B cell (primary cell): Measurements from ENCODE around the gene MBP. TPM values are rescaled to one million over a fixed set of nuclear protein-coding genes. Genes with fewer than 3 reads are reported as not detected.
A peak's percentile ranks its signal among the peaks of the same experiment; 100 is the strongest.

Experiments used
- ATAC-seq: fragments of 200-7000 bp; cut with Tn5 transposase; one replicate; pipeline ENCODE4 v1.10.0; 2021; ENCODE audit warnings: low read depth, mild to moderate bottlenecking, moderate number of reproducible peaks, moderate library complexity
- CTCF ChIA-PET: fragments of 350-600 bp; sonication (Branson Sonifier 250); formaldehyde crosslinking; loops from one replicate; lab custom pipeline; 2021; ENCODE audit warnings: antibody characterized with exemption, inconsistent platforms; lab: Charles Lee
- POLR2A ChIA-PET: fragments of 350-600 bp; sonication (Branson Sonifier 250); formaldehyde crosslinking; loops from one replicate; lab custom pipeline; 2021; ENCODE audit warnings: antibody characterized with exemption; lab: Charles Lee
- DNase-seq: peaks from one replicate; pipeline ENCODE4 v3.0.0; 2013
- H2AFZ ChIP-seq: 2 replicates; pipeline ENCODE4 v1.6.1; 2012; ENCODE audit warnings: mild to moderate bottlenecking, low read depth, low read length; ENCODE audit not compliant: insufficient read depth, poor library complexity, severe bottlenecking
- H3K27ac ChIP-seq, 2 donors: 1 replicate in 1 of 2; 2 replicates in 1 of 2; pipeline ENCODE4 v1.5.1; 2012 to 2013; ENCODE audit warnings: low read length in 2 of 2, mild to moderate bottlenecking in 2 of 2, moderate library complexity in 1 of 2
- H3K27me3 ChIP-seq, 4 experiments: fragments of 200-600 bp in 1 of 4; sonication (generic) in 1 of 4; replicated peaks in 1 of 4; 1 replicate in 2 of 4; 2 replicates in 2 of 4; pipeline versions ENCODE4 v1.6.1 to v1.7.0; 2013 to 2016; ENCODE audit warnings: low read length in 3 of 4, mild to moderate bottlenecking in 2 of 4, mixed read lengths in 1 of 4, moderate library complexity in 1 of 4; ENCODE audit not compliant: insufficient read depth in 4 of 4, control insufficient read depth in 3 of 4; ENCODE audit errors: control extremely low read depth in 1 of 4
- H3K36me3 ChIP-seq, 2 experiments: replicated peaks in 1 of 2; 1 replicate in 1 of 2; 2 replicates in 1 of 2; pipeline versions ENCODE4 v1.6.1 to v1.7.1; 2013; ENCODE audit warnings: low read length in 1 of 2; ENCODE audit not compliant: insufficient read depth in 2 of 2, control insufficient read depth in 1 of 2; ENCODE audit errors: control extremely low read depth in 1 of 2, extremely low read depth in 1 of 2
- H3K4me1 ChIP-seq, 2 donors: fragments of 200-600 bp in 1 of 2; sonication (generic) in 1 of 2; 1 replicate in 1 of 2; 2 replicates in 1 of 2; pipeline versions ENCODE4 v1.5.1 to v1.6.1; 2013 to 2017; ENCODE audit warnings: low read length in 2 of 2; ENCODE audit not compliant: control insufficient read depth in 2 of 2, insufficient read depth in 2 of 2
- H3K4me2 ChIP-seq: replicated peaks from 2 replicates; pipeline ENCODE3; 2012; ENCODE audit warnings: mild to moderate bottlenecking, low read depth, low read length; ENCODE audit not compliant: poor library complexity, severe bottlenecking
- H3K4me3 ChIP-seq, 5 experiments: fragments of 200-600 bp in 1 of 5; sonication (generic) in 1 of 5; 1 replicate in 3 of 5; 2 replicates in 2 of 5; pipeline versions ENCODE4 v1.5.1 to v1.7.0; 2011 to 2016; ENCODE audit warnings: low read length in 4 of 5, mild to moderate bottlenecking in 4 of 5, low read depth in 2 of 5, control low read depth in 1 of 5, moderate library complexity in 1 of 5; ENCODE audit not compliant: insufficient read depth in 1 of 5; ENCODE audit errors: control extremely low read depth in 1 of 5, extremely low read depth in 1 of 5
- H3K79me2 ChIP-seq: fragments of 200-600 bp; sonication (generic); one replicate; pipeline ENCODE4 v1.6.0; 2016; ENCODE audit warnings: low read length; ENCODE audit not compliant: control insufficient read depth, insufficient read depth
- H3K9ac ChIP-seq: fragments of 200-600 bp; sonication (generic); 2 replicates; pipeline ENCODE4 v1.6.1; 2017; ENCODE audit warnings: mild to moderate bottlenecking, low read length, moderate library complexity
- H3K9me3 ChIP-seq, 3 donors: one replicate each; pipeline versions ENCODE4 v1.6.1 to v1.7.1; 2013; ENCODE audit warnings: low read length in 2 of 3; ENCODE audit not compliant: control insufficient read depth in 2 of 3, insufficient read depth in 1 of 3; ENCODE audit errors: control extremely low read depth in 1 of 3
- H4K20me1 ChIP-seq: 2 replicates; pipeline ENCODE4 v1.6.0; 2012; ENCODE audit warnings: mild to moderate bottlenecking, low read length; ENCODE audit not compliant: insufficient read depth, control insufficient read depth, poor library complexity, severe bottlenecking
- H3K27ac Mint-ChIP-seq: one replicate; pipeline ENCODE4 v1.8.0; 2021; ENCODE audit warnings: mixed read lengths
- H3K27me3 Mint-ChIP-seq: one replicate; pipeline ENCODE4 v1.8.0; 2021; ENCODE audit warnings: mixed read lengths
- H3K4me1 Mint-ChIP-seq: one replicate; pipeline ENCODE4 v1.8.0; 2021; ENCODE audit warnings: mixed read lengths
- H3K4me3 Mint-ChIP-seq: one replicate; pipeline ENCODE4 v1.8.0; 2021; ENCODE audit warnings: mixed read lengths
- H3K9me3 Mint-ChIP-seq: one replicate; pipeline ENCODE4 v1.8.0; 2022; ENCODE audit warnings: mixed read lengths; ENCODE audit not compliant: insufficient read depth
- EZH2 ChIP-seq: IDR thresholded peaks from 2 replicates; pipeline ENCODE4 v1.6.1; 2012; ENCODE audit warnings: borderline replicate concordance, low read depth, mild to moderate bottlenecking, moderate library complexity, low read length; ENCODE audit not compliant: insufficient read depth, poor library complexity, severe bottlenecking
- WGBS: methylation state at CpG from one replicate; pipeline ENCODE4 v1.1.5; 2013; ENCODE audit warnings: missing lambda C conversion rate; ENCODE audit not compliant: insufficient coverage; 5-methylcytosine and 5-hydroxymethylcytosine counted together
- intact Hi-C: fragments of 100-400 bp; cut with micrococcal nuclease; formaldehyde crosslinking; loops from one replicate; pipeline ENCODE4 v1.10.0; 2022
- polyA plus RNA-seq: library from polyadenylated mRNA; depleted of rRNA; stranded (reverse); fragments of >200 nt; gene quantifications from 2 replicates; pipeline ENCODE4 v1.2.3, GENCODE V29; 2012
- total RNA-seq, 2 donors: library from RNA; stranded (reverse); fragments of 120-200 nt in 1 of 2; gene quantifications; 1 replicate in 1 of 2; 2 replicates in 1 of 2; pipeline versions ENCODE4 v1.2.3 to v1.2.4, GENCODE V29; 2013 to 2022
- TF ChIP-seq, protein P1 (sequence below): fragments of 200-600 bp; IDR thresholded peaks from one replicate; pipeline ENCODE4 v1.8.0; 2022; ENCODE audit warnings: antibody characterized with exemption, mild to moderate bottlenecking

MBP gene
- total and polyA plus RNA-seq, 2 donors (not counting 1 experiment from before 2014, with no cell fraction given), result 30.1 to 192 TPM

DNA sequence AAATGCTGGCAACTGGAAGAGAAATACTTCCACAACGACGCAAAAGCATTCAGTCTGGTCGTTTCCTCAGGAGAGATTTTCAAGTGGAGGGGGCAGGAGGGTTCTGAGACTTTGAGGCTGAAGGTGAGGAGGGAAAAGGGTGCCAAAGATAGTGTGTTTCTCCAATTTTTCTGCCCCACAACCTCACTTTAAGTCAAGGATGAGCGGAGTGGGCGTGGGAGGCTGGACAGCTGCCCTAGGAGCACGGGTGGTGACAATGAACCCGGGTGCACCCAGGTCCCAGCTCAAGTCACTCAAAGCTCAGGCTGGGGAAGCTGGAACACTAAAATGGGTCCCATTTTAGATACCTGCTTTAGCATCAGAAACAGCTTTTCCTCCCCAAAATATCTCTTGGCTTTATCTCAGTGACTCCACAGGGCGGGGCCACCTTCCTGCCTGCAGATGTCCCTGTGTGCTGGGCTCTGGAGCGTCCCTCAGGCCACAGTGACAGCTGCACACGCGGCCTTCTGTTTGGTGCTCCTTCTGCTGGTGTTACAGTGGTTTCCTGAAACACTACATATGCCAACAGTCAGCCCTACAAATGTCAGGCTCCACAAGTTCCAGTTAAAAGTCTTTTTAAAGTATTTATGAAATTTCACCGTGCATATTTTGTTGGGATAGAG lies 1.4 kb upstream of the MBP start:
- peak overlapping the region; percentile 91 for H3K4me2 ChIP-seq
- H3K9ac ChIP-seq, result no peak overlapping the region
- no peak overlapping the region for H3K4me3 ChIP-seq
- ATAC-seq, result peak; percentile 22
- intact Hi-C loops, result loop anchor here (1.0 to 5.0 kb wide), 6 partner anchors 13 to 312 kb away; partner anchors contain the start of gene ZNF236
- H3K27ac ChIP-seq, result peak overlapping the region in 1 of 2 donors; percentile 20
- H3K9me3 ChIP-seq, result peaks cover 0 to 3% (median 0%) of the 10 kb centered on the region in 3 donors
- POLR2A ChIA-PET, result interaction anchor here (1.2 to 3.6 kb wide), 3 partner anchors 10 to 65 kb away, joined by 3 to 14 read pairs (median 5); no protein-coding TSS in a partner anchor
- 24% methylated on average over 11 of the region's 12 CpGs for WGBS
- peaks cover 30 to 40% of the 10 kb centered on the region in 2 donors for H3K4me1 ChIP-seq
- no peaks in the 10 kb centered on the region for H3K36me3 ChIP-seq
- H3K4me1 Mint-ChIP-seq, result peaks cover 44% of the 10 kb centered on the region
- H3K9me3 Mint-ChIP-seq, result no peaks in the 10 kb centered on the region
- TF ChIP-seq, protein P1, sequence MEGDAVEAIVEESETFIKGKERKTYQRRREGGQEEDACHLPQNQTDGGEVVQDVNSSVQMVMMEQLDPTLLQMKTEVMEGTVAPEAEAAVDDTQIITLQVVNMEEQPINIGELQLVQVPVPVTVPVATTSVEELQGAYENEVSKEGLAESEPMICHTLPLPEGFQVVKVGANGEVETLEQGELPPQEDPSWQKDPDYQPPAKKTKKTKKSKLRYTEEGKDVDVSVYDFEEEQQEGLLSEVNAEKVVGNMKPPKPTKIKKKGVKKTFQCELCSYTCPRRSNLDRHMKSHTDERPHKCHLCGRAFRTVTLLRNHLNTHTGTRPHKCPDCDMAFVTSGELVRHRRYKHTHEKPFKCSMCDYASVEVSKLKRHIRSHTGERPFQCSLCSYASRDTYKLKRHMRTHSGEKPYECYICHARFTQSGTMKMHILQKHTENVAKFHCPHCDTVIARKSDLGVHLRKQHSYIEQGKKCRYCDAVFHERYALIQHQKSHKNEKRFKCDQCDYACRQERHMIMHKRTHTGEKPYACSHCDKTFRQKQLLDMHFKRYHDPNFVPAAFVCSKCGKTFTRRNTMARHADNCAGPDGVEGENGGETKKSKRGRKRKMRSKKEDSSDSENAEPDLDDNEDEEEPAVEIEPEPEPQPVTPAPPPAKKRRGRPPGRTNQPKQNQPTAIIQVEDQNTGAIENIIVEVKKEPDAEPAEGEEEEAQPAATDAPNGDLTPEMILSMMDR, result no peak
- no peak for TF ChIP-seq EZH2
- peak; percentile 40 for DNase-seq
- peak overlapping the region; percentile 79 for H2AFZ ChIP-seq
- H3K27me3 ChIP-seq, result no peaks in the 10 kb centered on the region
- peak overlapping the region; percentile 93 for H3K27ac Mint-ChIP-seq
- peaks cover 4% of the 10 kb centered on the region for H4K20me1 ChIP-seq
- CTCF ChIA-PET, result interaction anchor here (0.6 to 4.2 kb wide), 8 partner anchors 11 to 80 kb away, joined by 3 to 16 read pairs (median 9); no protein-coding TSS in a partner anchor
- peak overlapping the region; percentile 87 for H3K4me3 Mint-ChIP-seq
- no peaks in the 10 kb centered on the region for H3K27me3 Mint-ChIP-seq
- H3K79me2 ChIP-seq, result peaks cover 32% of the 10 kb centered on the region
